Cardiac fibroblast (primary cell): Measurements from ENCODE around the gene CDH23.

Experiments used
- DNase-seq, 2 donors: peaks; one replicate each; pipeline versions ENCODE4 v3.0.0 to v3.0.0-alpha.2; 2010; ENCODE audit warnings: low read depth in 2 of 2
- H3K4me3 ChIP-seq, 2 donors: replicated peaks in 1 of 2; 1 replicate in 1 of 2; 2 replicates in 1 of 2; pipeline ENCODE4 v1.5.1; 2011; ENCODE audit warnings: low read depth in 2 of 2, low read length in 2 of 2, mild to moderate bottlenecking in 2 of 2, moderate library complexity in 1 of 2
- CTCF ChIP-seq: IDR thresholded peaks from one replicate; pipeline ENCODE4 v1.5.1; 2011; ENCODE audit warnings: low read depth, mild to moderate bottlenecking, low read length, inconsistent platforms

The CDH23 gene

GRCh38 chr10:71657604-71658466, 261.1 kb downstream of the CDH23 start:
- TF ChIP-seq CTCF = no peak
- no peak for DNase-seq
- H3K4me3 ChIP-seq = no peak overlapping the region

- no peak for TF ChIP-seq CTCF
Observed at GRCh38 chr10:71658467-71658745, 261.7 kb downstream of the CDH23 start.

GRCh38 chr10:71659111-71659634, 262.5 kb downstream of the CDH23 start:
- TF ChIP-seq CTCF = no peak
- no peak for DNase-seq
- no peak overlapping the region for H3K4me3 ChIP-seq

More at GRCh38 chr10:71658467-71658745, 261.7 kb downstream of the CDH23 start:
- no peak for DNase-seq
- no peak overlapping the region for H3K4me3 ChIP-seq

GRCh38 chr10:71659737-71660136, 263.0 kb downstream of the CDH23 start:
- no peak for TF ChIP-seq CTCF
- no peak overlapping the region for H3K4me3 ChIP-seq
- no peak for DNase-seq

- no peak for TF ChIP-seq CTCF
- no peak for DNase-seq
- no peak overlapping the region for H3K4me3 ChIP-seq
Observed at GRCh38 chr10:71660313-71660712, 263.6 kb downstream of the CDH23 start.

GRCh38 chr10:71661060-71661622, 264.4 kb downstream of the CDH23 start:
- no peak for DNase-seq
- no peak for TF ChIP-seq CTCF
- no peak overlapping the region for H3K4me3 ChIP-seq
